ENCODE measurements around the gene KCTD7.
"Not testable (repeated sequence)": the region's sequence is repeated elsewhere in the genome, so short reads cannot be mapped to it uniquely, and the experiment has no call there.

KCTD7 gene

GRCh38 chr7:66668677-66669076 lies 40.0 kb downstream of the KCTD7 start:
- H3K18ac ChIP-seq (ENCODE audit: low read length) = no peak overlapping the region
- WGBS (ENCODE audit: extremely low coverage, insufficient coverage, low lambda C conversion rate) = no CpG with 5 or more reads among the region's 7 CpGs
- no peak overlapping the region for H2AK5ac ChIP-seq (ENCODE audit: low read length)
- H2BK120ac ChIP-seq (ENCODE audit: low read depth, low read length) = no peak overlapping the region
- H3K9ac ChIP-seq (ENCODE audit: low read length) = no peak overlapping the region
- H3K4me2 ChIP-seq (ENCODE audit: low read length) = no peak overlapping the region
- no peak overlapping the region for H3K4me3 ChIP-seq (ENCODE audit: low read length)
- H3K79me1 ChIP-seq (ENCODE audit: low read length) = peaks cover 5% of the 10 kb centered on the region
- H3K36me3 ChIP-seq (ENCODE audit: control insufficient read depth, insufficient read depth, low read length) = no peaks in the 10 kb centered on the region
- no peak overlapping the region for H3K56ac ChIP-seq (ENCODE audit: low read length)
- DNase-seq = no peak
- H2BK15ac ChIP-seq (replicated peaks; ENCODE audit: low read depth) = no peak overlapping the region
- H3K4ac ChIP-seq (ENCODE audit: low read depth, low read length) = no peak overlapping the region
- H2BK5ac ChIP-seq (ENCODE audit: low read length) = no peak overlapping the region
- no peaks in the 10 kb centered on the region for H3K4me1 ChIP-seq (ENCODE audit: control insufficient read depth, low read depth, low read length)
- no peak overlapping the region for H3K27ac ChIP-seq (ENCODE audit: low read depth, low read length)
- no peaks in the 10 kb centered on the region for H3K27me3 ChIP-seq (ENCODE audit: insufficient read depth, low read length, poor library complexity)
- no peaks in the 10 kb centered on the region for H3K79me2 ChIP-seq (ENCODE audit: control insufficient read depth, insufficient read depth, low read length)
- H3K23ac ChIP-seq (ENCODE audit: low read length) = no peak overlapping the region
- no peak overlapping the region for H4K8ac ChIP-seq (ENCODE audit: low read depth, low read length)
- no peak overlapping the region for H4K5ac ChIP-seq (ENCODE audit: low read length)

DNA sequence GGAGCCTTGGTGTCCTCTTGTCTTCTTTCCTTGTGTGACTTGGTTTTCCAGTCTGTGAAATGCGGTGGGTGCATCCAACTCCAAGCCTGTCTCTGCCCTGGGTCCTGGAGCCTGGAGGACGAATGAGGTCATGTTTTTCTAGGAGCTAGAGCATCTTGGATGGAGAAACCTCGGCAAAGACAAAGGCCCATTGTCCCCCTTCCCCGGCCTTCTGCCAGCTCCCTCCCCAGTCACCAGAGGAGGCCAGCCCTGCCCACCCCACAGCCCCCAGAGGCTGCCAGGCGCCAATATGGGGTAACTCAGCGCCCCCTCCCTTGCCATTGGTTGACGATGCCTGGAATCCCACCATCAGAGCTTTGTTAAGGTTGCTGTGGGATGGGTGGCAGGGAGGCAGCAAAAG lies 40.4 kb downstream of the KCTD7 start:
- Histone ChIP-seq H3K23ac (ENCODE audit: low read length) (no peak overlapping the region), H3K4me2 (ENCODE audit: low read length) (no peak overlapping the region), H3K27ac (ENCODE audit: low read depth, low read length) (no peak overlapping the region), H2BK5ac (ENCODE audit: low read length) (no peak overlapping the region), H2BK15ac (replicated peaks; ENCODE audit: low read depth) (no peak overlapping the region), H3K9ac (ENCODE audit: low read length) (no peak overlapping the region), H3K79me1 (ENCODE audit: low read length) (peaks cover 5% of the 10 kb centered on the region), H4K8ac (ENCODE audit: low read depth, low read length) (no peak overlapping the region), H4K5ac (ENCODE audit: low read length) (no peak overlapping the region), H3K56ac (ENCODE audit: low read length) (no peak overlapping the region), H2AK5ac (ENCODE audit: low read length) (no peak overlapping the region), H3K4ac (ENCODE audit: low read depth, low read length) (no peak overlapping the region), H3K27me3 (ENCODE audit: insufficient read depth, low read length, poor library complexity) (no peaks in the 10 kb centered on the region), H3K4me1 (ENCODE audit: control insufficient read depth, low read depth, low read length) (no peaks in the 10 kb centered on the region), H3K18ac (ENCODE audit: low read length) (no peak overlapping the region), H3K36me3 (ENCODE audit: control insufficient read depth, insufficient read depth, low read length) (no peaks in the 10 kb centered on the region), H3K4me3 (ENCODE audit: low read length) (no peak overlapping the region), H3K79me2 (ENCODE audit: control insufficient read depth, insufficient read depth, low read length) (no peaks in the 10 kb centered on the region), H2BK120ac (ENCODE audit: low read depth, low read length) (no peak overlapping the region)
- DNase-seq = no peak
- no CpG with 5 or more reads among the region's 7 CpGs for WGBS (ENCODE audit: extremely low coverage, insufficient coverage, low lambda C conversion rate)

DNA sequence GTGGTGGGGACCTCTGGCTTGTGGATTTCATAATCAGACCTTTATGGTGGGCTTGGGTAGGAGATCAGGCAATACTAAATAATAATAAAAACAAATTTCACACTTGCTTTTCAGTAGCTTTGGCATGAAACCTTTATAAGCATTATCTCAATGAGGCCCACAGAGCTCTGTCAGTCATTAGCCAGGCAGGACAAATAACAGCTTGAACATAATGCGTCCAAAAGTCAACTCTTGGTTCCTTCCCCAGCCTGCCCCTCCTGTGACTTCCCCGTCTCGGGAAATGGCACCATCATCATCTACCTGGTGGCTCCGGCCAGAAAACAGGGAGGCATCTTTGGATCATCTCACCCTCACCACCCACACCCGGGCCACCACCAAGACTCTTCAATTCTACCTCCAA lies 40.8 kb downstream of the KCTD7 start:
- no peak overlapping the region for H3K56ac ChIP-seq (ENCODE audit: low read length)
- H3K79me2 ChIP-seq (ENCODE audit: control insufficient read depth, insufficient read depth, low read length) = no peaks in the 10 kb centered on the region
- no peak overlapping the region for H2BK120ac ChIP-seq (ENCODE audit: low read depth, low read length)
- H3K27ac ChIP-seq (ENCODE audit: low read depth, low read length) = no peak overlapping the region
- no peak overlapping the region for H3K18ac ChIP-seq (ENCODE audit: low read length)
- H3K23ac ChIP-seq (ENCODE audit: low read length) = no peak overlapping the region
- no peak overlapping the region for H2BK5ac ChIP-seq (ENCODE audit: low read length)
- H3K36me3 ChIP-seq (ENCODE audit: control insufficient read depth, insufficient read depth, low read length) = no peaks in the 10 kb centered on the region
- H4K8ac ChIP-seq (ENCODE audit: low read depth, low read length) = no peak overlapping the region
- H3K27me3 ChIP-seq (ENCODE audit: insufficient read depth, low read length, poor library complexity) = no peaks in the 10 kb centered on the region
- DNase-seq = no peak
- H3K4me1 ChIP-seq (ENCODE audit: control insufficient read depth, low read depth, low read length) = no peaks in the 10 kb centered on the region
- no peak overlapping the region for H4K5ac ChIP-seq (ENCODE audit: low read length)
- no peak overlapping the region for H2BK15ac ChIP-seq (replicated peaks; ENCODE audit: low read depth)
- H3K4me2 ChIP-seq (ENCODE audit: low read length) = no peak overlapping the region
- H3K9ac ChIP-seq (ENCODE audit: low read length) = no peak overlapping the region
- H3K4ac ChIP-seq (ENCODE audit: low read depth, low read length) = no peak overlapping the region
- no peak overlapping the region for H2AK5ac ChIP-seq (ENCODE audit: low read length)
- H3K79me1 ChIP-seq (ENCODE audit: low read length) = peaks cover 5% of the 10 kb centered on the region
- no CpG with 5 or more reads among the region's 5 CpGs for WGBS (ENCODE audit: extremely low coverage, insufficient coverage, low lambda C conversion rate)
- no peak overlapping the region for H3K4me3 ChIP-seq (ENCODE audit: low read length)

DNA sequence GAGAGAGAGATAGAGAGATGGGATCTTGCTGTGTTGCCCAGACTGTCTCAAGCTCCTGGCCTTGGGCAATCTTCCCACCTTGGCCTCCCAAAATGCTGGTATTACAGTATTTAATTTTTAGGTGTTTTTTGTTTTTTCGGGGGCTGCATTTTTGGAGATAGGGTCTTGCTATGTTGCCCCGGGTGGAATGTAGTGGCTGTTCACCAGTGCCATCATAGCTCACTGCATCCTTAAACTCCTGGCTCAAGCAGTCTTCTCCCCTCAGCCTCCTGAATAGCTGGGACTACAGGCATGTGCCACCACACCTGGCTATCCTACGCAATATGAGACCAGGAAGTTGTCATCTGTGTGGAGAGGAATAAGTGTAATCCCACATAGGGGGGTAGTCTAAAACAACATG lies 42.4 kb downstream of the KCTD7 start:
- Histone ChIP-seq H3K4me2 (ENCODE audit: low read length) (no peak overlapping the region), H3K4me3 (ENCODE audit: low read length) (no peak overlapping the region), H2AK5ac (ENCODE audit: low read length) (no peak overlapping the region), H2BK120ac (ENCODE audit: low read depth, low read length) (no peak overlapping the region), H3K27me3 (ENCODE audit: insufficient read depth, low read length, poor library complexity) (no peaks in the 10 kb centered on the region), H4K5ac (ENCODE audit: low read length) (no peak overlapping the region), H3K23ac (ENCODE audit: low read length) (no peak overlapping the region), H3K9ac (ENCODE audit: low read length) (no peak overlapping the region), H3K79me1 (ENCODE audit: low read length) (no peaks in the 10 kb centered on the region), H3K27ac (ENCODE audit: low read depth, low read length) (no peak overlapping the region), H3K79me2 (ENCODE audit: control insufficient read depth, insufficient read depth, low read length) (no peaks in the 10 kb centered on the region), H2BK15ac (replicated peaks; ENCODE audit: low read depth) (no peak overlapping the region), H3K56ac (ENCODE audit: low read length) (no peak overlapping the region), H3K4me1 (ENCODE audit: control insufficient read depth, low read depth, low read length) (no peaks in the 10 kb centered on the region), H4K8ac (ENCODE audit: low read depth, low read length) (no peak overlapping the region), H2BK5ac (ENCODE audit: low read length) (no peak overlapping the region), H3K36me3 (ENCODE audit: control insufficient read depth, insufficient read depth, low read length) (no peaks in the 10 kb centered on the region), H3K18ac (ENCODE audit: low read length) (no peak overlapping the region), H3K4ac (ENCODE audit: low read depth, low read length) (no peak overlapping the region)
- DNase-seq = no peak
- no CpG with 5 or more reads among the region's 3 CpGs for WGBS (ENCODE audit: extremely low coverage, insufficient coverage, low lambda C conversion rate)

- not testable (repeated sequence) for H3K23ac ChIP-seq (ENCODE audit: low read length); H3K18ac ChIP-seq (ENCODE audit: low read length); H3K4me3 ChIP-seq (ENCODE audit: low read length); H3K9ac ChIP-seq (ENCODE audit: low read length); H2BK15ac ChIP-seq (replicated peaks; ENCODE audit: low read depth); H3K4ac ChIP-seq (ENCODE audit: low read depth, low read length); H2BK5ac ChIP-seq (ENCODE audit: low read length); H4K5ac ChIP-seq (ENCODE audit: low read length); H3K36me3 ChIP-seq (ENCODE audit: control insufficient read depth, insufficient read depth, low read length); H3K4me1 ChIP-seq (ENCODE audit: control insufficient read depth, low read depth, low read length); H3K79me2 ChIP-seq (ENCODE audit: control insufficient read depth, insufficient read depth, low read length); H3K27ac ChIP-seq (ENCODE audit: low read depth, low read length); H3K4me2 ChIP-seq (ENCODE audit: low read length); H3K56ac ChIP-seq (ENCODE audit: low read length); DNase-seq; H3K27me3 ChIP-seq (ENCODE audit: insufficient read depth, low read length, poor library complexity); H3K79me1 ChIP-seq (ENCODE audit: low read length); H4K8ac ChIP-seq (ENCODE audit: low read depth, low read length); H2AK5ac ChIP-seq (ENCODE audit: low read length); H2BK120ac ChIP-seq (ENCODE audit: low read depth, low read length)
- WGBS (ENCODE audit: extremely low coverage, insufficient coverage, low lambda C conversion rate) = no CpG with 5 or more reads among the region's 2 CpGs
Measured at GRCh38 chr7:66671486-66671885, 42.8 kb downstream of the KCTD7 start.

DNA sequence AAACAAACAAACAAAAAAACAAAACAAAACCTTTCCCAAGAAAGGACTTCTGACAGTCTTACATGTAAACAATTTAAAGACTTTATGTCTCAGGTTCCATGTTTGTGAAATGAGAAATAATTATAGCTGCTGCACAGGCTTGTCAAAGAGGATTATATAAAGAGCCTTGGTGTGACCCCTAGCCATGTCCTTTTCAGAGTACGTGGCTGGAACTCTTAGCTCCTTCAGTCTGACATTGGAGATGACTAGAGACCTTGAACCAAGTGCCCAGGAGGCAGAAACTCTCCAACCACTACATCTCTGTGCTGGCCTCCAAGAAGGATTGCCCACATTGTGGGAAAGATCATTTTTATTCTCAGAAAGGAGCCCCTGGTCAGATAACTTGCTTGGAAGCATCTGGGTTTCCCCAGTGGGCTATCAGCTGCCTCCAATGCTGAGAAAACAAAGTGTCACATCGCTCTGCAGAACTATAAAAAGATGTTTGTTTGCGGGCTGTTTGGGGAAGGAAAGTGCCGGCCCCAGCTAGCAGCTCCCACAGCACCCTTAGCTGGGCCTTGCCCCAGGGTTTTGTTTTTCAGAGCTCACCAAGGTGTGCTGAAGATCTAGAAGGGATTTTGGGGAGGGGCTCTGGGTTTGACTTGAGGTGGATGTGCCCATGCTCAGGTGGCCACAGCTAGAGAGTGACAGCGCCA lies 43.9 kb downstream of the KCTD7 start:
- not testable (repeated sequence) for H4K8ac ChIP-seq (ENCODE audit: low read depth, low read length); H3K4me1 ChIP-seq (ENCODE audit: control insufficient read depth, low read depth, low read length); H3K79me2 ChIP-seq (ENCODE audit: control insufficient read depth, insufficient read depth, low read length); H4K5ac ChIP-seq (ENCODE audit: low read length); H3K79me1 ChIP-seq (ENCODE audit: low read length); H3K23ac ChIP-seq (ENCODE audit: low read length); H3K27ac ChIP-seq (ENCODE audit: low read depth, low read length); H3K27me3 ChIP-seq (ENCODE audit: insufficient read depth, low read length, poor library complexity); DNase-seq; H3K4ac ChIP-seq (ENCODE audit: low read depth, low read length); H3K4me3 ChIP-seq (ENCODE audit: low read length); H2BK15ac ChIP-seq (replicated peaks; ENCODE audit: low read depth); H3K4me2 ChIP-seq (ENCODE audit: low read length); H3K36me3 ChIP-seq (ENCODE audit: control insufficient read depth, insufficient read depth, low read length); H2BK120ac ChIP-seq (ENCODE audit: low read depth, low read length); H2AK5ac ChIP-seq (ENCODE audit: low read length); H3K9ac ChIP-seq (ENCODE audit: low read length); H2BK5ac ChIP-seq (ENCODE audit: low read length); H3K18ac ChIP-seq (ENCODE audit: low read length); H3K56ac ChIP-seq (ENCODE audit: low read length)
- WGBS (ENCODE audit: extremely low coverage, insufficient coverage, low lambda C conversion rate) = no CpG with 5 or more reads among the region's 5 CpGs
